H9 (cell line): Measurements from ENCODE around the gene FAM13B. TPM values are rescaled to one million over a fixed set of nuclear protein-coding genes. Genes with fewer than 3 reads are reported as not detected.

Source experiments
- DNase-seq: peaks from one replicate; pipeline ENCODE4 v3.0.0-alpha.2; 2017
- H2AFZ ChIP-seq: one replicate; pipeline ENCODE4 v1.6.1; 2013; ENCODE audit warnings: mild to moderate bottlenecking, low read length, control low read depth, moderate library complexity
- H2AK5ac ChIP-seq: 2 replicates; pipeline ENCODE4 v1.6.1; 2013; ENCODE audit warnings: low read length, control low read depth, mixed read lengths; ENCODE audit not compliant: insufficient read length
- H2BK120ac ChIP-seq: one replicate; pipeline ENCODE4 v1.6.1; 2013; ENCODE audit warnings: low read depth, mild to moderate bottlenecking, low read length, control low read depth, inconsistent platforms; ENCODE audit not compliant: poor library complexity, severe bottlenecking
- H2BK12ac ChIP-seq: 2 replicates; pipeline ENCODE4 v1.6.1; 2013; ENCODE audit warnings: low read length, control low read depth, mixed read lengths, low read depth; ENCODE audit not compliant: insufficient read length
- H2BK15ac ChIP-seq: 2 replicates; pipeline ENCODE4 v1.6.1; 2013; ENCODE audit warnings: low read depth, low read length, control low read depth
- H2BK20ac ChIP-seq: one replicate; pipeline ENCODE4 v1.6.1; 2013; ENCODE audit warnings: low read depth, mild to moderate bottlenecking, low read length, control low read depth, inconsistent platforms; ENCODE audit not compliant: poor library complexity, severe bottlenecking
- H2BK5ac ChIP-seq: 2 replicates; pipeline ENCODE4 v1.6.1; 2013; ENCODE audit warnings: low read length, control low read depth, mixed read lengths; ENCODE audit not compliant: insufficient read length
- H3K14ac ChIP-seq: 2 replicates; pipeline ENCODE4 v1.6.1; 2013; ENCODE audit warnings: low read length, control low read depth; ENCODE audit not compliant: insufficient read depth
- H3K18ac ChIP-seq: 2 replicates; pipeline ENCODE4 v1.6.1; 2013; ENCODE audit warnings: low read depth, mild to moderate bottlenecking, mixed read lengths, low read length, control low read depth; ENCODE audit not compliant: insufficient read length
- H3K23ac ChIP-seq: 2 replicates; pipeline ENCODE4 v1.6.1; 2013; ENCODE audit warnings: low read length, control low read depth, mixed read lengths, low read depth; ENCODE audit not compliant: insufficient read length
- H3K23me2 ChIP-seq: 2 replicates; pipeline ENCODE4 v1.6.1; 2013; ENCODE audit warnings: low read depth, mild to moderate bottlenecking, mixed read lengths, low read length, control low read depth; ENCODE audit not compliant: insufficient read length, poor library complexity, severe bottlenecking
- H3K27ac ChIP-seq: 2 replicates; pipeline ENCODE4 v1.5.1; 2013; ENCODE audit warnings: low read length, control low read depth, mixed read lengths, low read depth; ENCODE audit not compliant: insufficient read length
- H3K27me3 ChIP-seq: 2 replicates; pipeline ENCODE4 v1.6.1; 2013; ENCODE audit warnings: low read length, control low read depth, inconsistent platforms; ENCODE audit not compliant: insufficient read depth
- H3K4ac ChIP-seq: 2 replicates; pipeline ENCODE4 v1.6.1; 2013; ENCODE audit warnings: low read depth, mild to moderate bottlenecking, control low read depth, inconsistent platforms, low read length, moderate library complexity
- H3K4me1 ChIP-seq: 2 replicates; pipeline ENCODE4 v1.6.1; 2013; ENCODE audit warnings: low read length, control low read depth, inconsistent platforms; ENCODE audit not compliant: insufficient read depth
- H3K4me2 ChIP-seq: 2 replicates; pipeline ENCODE4 v1.6.1; 2013; ENCODE audit warnings: low read length, control low read depth, mixed read lengths; ENCODE audit not compliant: insufficient read length, insufficient read depth
- H3K56ac ChIP-seq: 2 replicates; pipeline ENCODE4 v1.6.1; 2013; ENCODE audit warnings: low read depth, mild to moderate bottlenecking, mixed read lengths, low read length, control low read depth; ENCODE audit not compliant: insufficient read length
- H3K79me1 ChIP-seq: 2 replicates; pipeline ENCODE4 v1.6.1; 2013; ENCODE audit warnings: low read depth, mild to moderate bottlenecking, moderate library complexity, low read length, control low read depth, inconsistent platforms; ENCODE audit not compliant: insufficient read depth, poor library complexity, severe bottlenecking
- H3K79me2 ChIP-seq: 2 replicates; pipeline ENCODE4 v1.6.1; 2013; ENCODE audit warnings: low read length, control low read depth, inconsistent platforms; ENCODE audit not compliant: insufficient read depth
- H3K9ac ChIP-seq: 2 replicates; pipeline ENCODE4 v1.6.1; 2013; ENCODE audit warnings: low read length, control low read depth, mixed read lengths; ENCODE audit not compliant: insufficient read length; ENCODE audit errors: extremely low read depth
- H3K9me3 ChIP-seq: one replicate; pipeline ENCODE4 v1.6.1; 2013; ENCODE audit warnings: low read depth, low read length, inconsistent platforms; ENCODE audit not compliant: control insufficient read depth
- H3T11ph ChIP-seq: one replicate; pipeline ENCODE4 v1.6.1; 2013; ENCODE audit warnings: mild to moderate bottlenecking, low read length, control low read depth, inconsistent platforms
- H4K20me1 ChIP-seq: one replicate; pipeline ENCODE4 v1.6.1; 2013; ENCODE audit not compliant: control insufficient read depth, insufficient read length, insufficient read depth
- H4K5ac ChIP-seq: 2 replicates; pipeline ENCODE4 v1.6.1; 2013; ENCODE audit warnings: low read depth, mild to moderate bottlenecking, mixed read lengths, low read length, control low read depth; ENCODE audit not compliant: insufficient read length
- H4K8ac ChIP-seq: replicated peaks from 2 replicates; pipeline ENCODE4 v1.6.1; 2013; ENCODE audit warnings: low read length, control low read depth, mixed read lengths, low read depth; ENCODE audit not compliant: insufficient read length
- H4K91ac ChIP-seq: 2 replicates; pipeline ENCODE4 v1.6.1; 2013; ENCODE audit warnings: low read depth, mild to moderate bottlenecking, moderate library complexity, mixed read lengths, low read length, control low read depth; ENCODE audit not compliant: insufficient read length
- H3K27ac Mint-ChIP-seq, 3 experiments: 2 replicates in 2 of 3; 3 replicates in 1 of 3; pipeline ENCODE4 v1.8.0; 2020 to 2021; ENCODE audit warnings: mixed read lengths in 3 of 3, mild to moderate bottlenecking in 1 of 3, moderate library complexity in 1 of 3
- H3K27me3 Mint-ChIP-seq: 2 replicates; pipeline ENCODE4 v1.8.0; 2021; ENCODE audit warnings: low read depth, mild to moderate bottlenecking, moderate library complexity, mixed read lengths
- H3K36me3 Mint-ChIP-seq, 3 experiments: 2 replicates in 2 of 3; 3 replicates in 1 of 3; pipeline ENCODE4 v1.8.0; 2020 to 2021; ENCODE audit warnings: low read depth in 3 of 3, mixed read lengths in 3 of 3; ENCODE audit not compliant: insufficient read depth in 1 of 3
- H3K4me1 Mint-ChIP-seq, 2 experiments: 2 replicates each; pipeline ENCODE4 v1.8.0; 2020; ENCODE audit warnings: mixed read lengths in 2 of 2
- H3K4me3 Mint-ChIP-seq, 2 experiments: 2 replicates in 1 of 2; 3 replicates in 1 of 2; pipeline ENCODE4 v1.8.0; 2020 to 2021; ENCODE audit warnings: mild to moderate bottlenecking in 2 of 2, mixed read lengths in 2 of 2, moderate library complexity in 1 of 2
- H3K9me3 Mint-ChIP-seq, 2 experiments: 2 replicates in 1 of 2; 3 replicates in 1 of 2; pipeline ENCODE4 v1.8.0; 2020; ENCODE audit warnings: mild to moderate bottlenecking in 2 of 2, mixed read lengths in 2 of 2, moderate library complexity in 1 of 2
- WGBS: extraction: QIAGEN DNeasy Blood & Tissue Kit; methylation state at CpG from one replicate; pipeline ENCODE4 v1.1.7; 2013; ENCODE audit warnings: missing lambda C conversion rate, low lambda C conversion rate, mixed read lengths; ENCODE audit not compliant: insufficient read length; ENCODE audit errors: extremely low coverage; 5-methylcytosine and 5-hydroxymethylcytosine counted together
- total RNA-seq: library from RNA; stranded (reverse); gene quantifications from 2 replicates; pipeline ENCODE4 v1.2.1, GENCODE V29; 2021
- TF ChIP-seq, protein P1 (sequence below): fragments of 200-600 bp; sonication (generic); conservative IDR thresholded peaks from 3 replicates; pipeline ENCODE4 v1.8.0; 2021; ENCODE audit warnings: antibody characterized with exemption, mild to moderate bottlenecking

Gene FAM13B
- total RNA-seq, 1 experiment from 2014 or later: 23.0 TPM

GRCh38 chr5:138054847-138055558, 22.1 kb upstream of the FAM13B start:
- no peak overlapping the region for H2BK5ac ChIP-seq
- Mint-ChIP-seq H3K27ac (peak overlapping the region in 1 of 3 experiments; percentile 77; a peak in 1 of 7 replicates), H3K9me3 (no peaks in the 10 kb centered on the region), H3K4me3 (peak overlapping the region; percentile 56 to 72), H3K27me3 (peaks cover 4% of the 10 kb centered on the region; the same call in 1 of the 2 replicates), H3K4me1 (peaks cover 6 to 14% of the 10 kb centered on the region in 2 experiments; a peak in 3 of 4 replicates), H3K36me3 (no peaks in the 10 kb centered on the region)
- no peak overlapping the region for H3K4ac ChIP-seq
- no peaks in the 10 kb centered on the region for H3K9me3 ChIP-seq
- peak; percentile 51 for DNase-seq
- H3K4me2 ChIP-seq: peak overlapping the region; percentile 46
- H3K27ac ChIP-seq: no peak overlapping the region
- H3K56ac ChIP-seq: no peak overlapping the region
- H3T11ph ChIP-seq: no peak overlapping the region
- no peaks in the 10 kb centered on the region for H3K79me1 ChIP-seq
- no peak overlapping the region for H3K9ac ChIP-seq
- H2AFZ ChIP-seq: no peak overlapping the region
- no peak overlapping the region for H4K8ac ChIP-seq
- H4K91ac ChIP-seq: no peak overlapping the region
- no peak overlapping the region for H2BK12ac ChIP-seq
- H2BK20ac ChIP-seq: no peak overlapping the region
- no peak overlapping the region for H2BK120ac ChIP-seq
- no peaks in the 10 kb centered on the region for H4K20me1 ChIP-seq
- H3K23ac ChIP-seq: no peak overlapping the region
- H2BK15ac ChIP-seq: no peak overlapping the region
- no peak overlapping the region for H3K18ac ChIP-seq
- TF ChIP-seq, protein P1, sequence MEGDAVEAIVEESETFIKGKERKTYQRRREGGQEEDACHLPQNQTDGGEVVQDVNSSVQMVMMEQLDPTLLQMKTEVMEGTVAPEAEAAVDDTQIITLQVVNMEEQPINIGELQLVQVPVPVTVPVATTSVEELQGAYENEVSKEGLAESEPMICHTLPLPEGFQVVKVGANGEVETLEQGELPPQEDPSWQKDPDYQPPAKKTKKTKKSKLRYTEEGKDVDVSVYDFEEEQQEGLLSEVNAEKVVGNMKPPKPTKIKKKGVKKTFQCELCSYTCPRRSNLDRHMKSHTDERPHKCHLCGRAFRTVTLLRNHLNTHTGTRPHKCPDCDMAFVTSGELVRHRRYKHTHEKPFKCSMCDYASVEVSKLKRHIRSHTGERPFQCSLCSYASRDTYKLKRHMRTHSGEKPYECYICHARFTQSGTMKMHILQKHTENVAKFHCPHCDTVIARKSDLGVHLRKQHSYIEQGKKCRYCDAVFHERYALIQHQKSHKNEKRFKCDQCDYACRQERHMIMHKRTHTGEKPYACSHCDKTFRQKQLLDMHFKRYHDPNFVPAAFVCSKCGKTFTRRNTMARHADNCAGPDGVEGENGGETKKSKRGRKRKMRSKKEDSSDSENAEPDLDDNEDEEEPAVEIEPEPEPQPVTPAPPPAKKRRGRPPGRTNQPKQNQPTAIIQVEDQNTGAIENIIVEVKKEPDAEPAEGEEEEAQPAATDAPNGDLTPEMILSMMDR: no peak
- no CpG with 5 or more reads among the region's 13 CpGs for WGBS
- H3K4me1 ChIP-seq: no peaks in the 10 kb centered on the region
- H3K14ac ChIP-seq: no peak overlapping the region
- H3K27me3 ChIP-seq: no peaks in the 10 kb centered on the region
- no peaks in the 10 kb centered on the region for H3K79me2 ChIP-seq
- no peak overlapping the region for H2AK5ac ChIP-seq
- no peak overlapping the region for H4K5ac ChIP-seq
- H3K23me2 ChIP-seq: no peaks in the 10 kb centered on the region
